Transverse colon (tissue), 4 donors: Measurements from ENCODE around the gene MST1R. TPM values are rescaled to one million over a fixed set of nuclear protein-coding genes. Genes with fewer than 3 reads are reported as not detected.

Experiments used
- DNase-seq: peaks from one replicate; pipeline ENCODE4 v3.0.0-alpha.2; 2019
- H3K27ac ChIP-seq, 4 donors: fragments of 200-600 bp; sonication (generic); 2 replicates each; pipeline ENCODE4 v1.5.1; 2016 to 2018; ENCODE audit warnings: inconsistent platforms in 4 of 4
- H3K27me3 ChIP-seq: fragments of 200-600 bp; sonication (generic); 2 replicates; pipeline ENCODE4 v1.5.1; 2017; ENCODE audit warnings: inconsistent platforms
- H3K36me3 ChIP-seq, 4 donors: fragments of 200-600 bp; sonication (generic); 2 replicates each; pipeline ENCODE4 v1.5.1; 2017 to 2019; ENCODE audit warnings: inconsistent platforms in 4 of 4
- H3K4me1 ChIP-seq, 4 donors: fragments of 200-600 bp; sonication (generic); 2 replicates each; pipeline ENCODE4 v1.5.1; 2017 to 2020; ENCODE audit warnings: inconsistent platforms in 4 of 4
- H3K4me3 ChIP-seq, 4 donors: fragments of 200-600 bp; sonication (generic); 1 replicate in 1 of 4; 2 replicates in 3 of 4; pipeline versions ENCODE4 v1.5.1 to v1.6.1; 2017 to 2019; ENCODE audit warnings: inconsistent platforms in 4 of 4
- H3K9me3 ChIP-seq, 2 donors: fragments of 200-600 bp; sonication (generic); 2 replicates each; pipeline ENCODE4 v1.5.1; 2017 to 2019; ENCODE audit warnings: inconsistent platforms in 2 of 2
- EP300 ChIP-seq: sonication (generic); formaldehyde crosslinking; IDR thresholded peaks from one replicate; pipeline ENCODE4 v1.6.1; 2017; ENCODE audit warnings: antibody characterized with exemption, low read depth
- POLR2A ChIP-seq: fragments of 450-650 bp; IDR thresholded peaks from one replicate; pipeline ENCODE4 v1.6.1; 2016; ENCODE audit warnings: antibody characterized with exemption, mild to moderate bottlenecking, moderate library complexity
- POLR2AphosphoS5 ChIP-seq, 3 donors: sonication (generic); formaldehyde crosslinking; IDR thresholded peaks; one replicate each; pipeline ENCODE4 v1.6.1; 2016; ENCODE audit warnings: antibody characterized with exemption in 3 of 3
- WGBS, 2 donors: methylation state at CpG; one replicate each; pipeline ENCODE4 v1.1.5; 2018; ENCODE audit warnings: low coverage in 1 of 2; 5-methylcytosine and 5-hydroxymethylcytosine counted together
- in situ Hi-C, 4 donors: fragments of 200-750 bp; cut with MboI; loops; one replicate each; pipeline versions ENCODE4 v1.15.0 to v1.15.1; 2017; ENCODE audit warnings: low sequenced_read_pairs in 3 of 4, low pct_ligation_motif_present in 1 of 4, low pct_unique_long_range_greater_than_20kb in 1 of 4
- intact Hi-C: fragments of 100-400 bp; cut with DNase I; formaldehyde crosslinking; loops from one replicate; pipeline ENCODE4 v1.15.1; 2023; ENCODE audit warnings: low total_unique reads
- total RNA-seq, 4 donors: library from RNA; depleted of rRNA; stranded (reverse); fragments of >200 nt; gene quantifications; one replicate each; pipeline ENCODE4 v1.1.0, GENCODE V29; 2016
- TF ChIP-seq, protein P1 (sequence below), 5 experiments: fragments of 200-600 bp in 3 of 5; fragments of 450-650 bp in 2 of 5; sonication (generic) in 3 of 5; IDR thresholded peaks; 1 replicate in 2 of 5; 2 replicates in 3 of 5; pipeline ENCODE4 v1.5.1; 2016 to 2017; ENCODE audit warnings: antibody characterized with exemption in 5 of 5, inconsistent platforms in 3 of 5, mild to moderate bottlenecking in 2 of 5, moderate library complexity in 1 of 5

MST1R gene
- total RNA-seq, 4 donors from 2014 or later = 92.8 to 323 (median 138) TPM

DNA sequence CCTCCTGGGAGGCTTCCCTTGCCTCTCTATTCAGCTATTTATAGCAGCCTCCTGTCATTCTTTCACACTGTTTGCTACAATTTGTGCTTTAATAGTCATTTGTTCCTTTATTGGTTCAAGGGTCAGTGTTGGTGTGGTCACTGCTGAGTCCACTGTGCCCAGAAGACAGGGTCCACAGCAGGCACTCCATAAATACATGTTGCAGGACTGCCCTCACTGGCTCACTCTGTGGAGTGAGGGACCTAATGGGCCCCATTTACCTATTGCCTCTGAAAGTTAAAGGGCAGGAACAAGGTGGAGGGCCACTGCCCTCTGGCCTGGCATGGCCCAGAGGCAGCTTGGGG is 16.8 kb downstream of the MST1R start:
- in situ Hi-C loops = no loop called here
- H3K4me3 ChIP-seq = no peak overlapping the region
- H3K27ac ChIP-seq = no peak overlapping the region
- intact Hi-C loops = no loop called here
- DNase-seq = no peak
- no peaks in the 10 kb centered on the region for H3K36me3 ChIP-seq
- TF ChIP-seq POLR2AphosphoS5 (IDR thresholded peaks at IDR 0.05) (no peak), EP300 (no peak), POLR2A (no peak)
- TF ChIP-seq, protein P1, sequence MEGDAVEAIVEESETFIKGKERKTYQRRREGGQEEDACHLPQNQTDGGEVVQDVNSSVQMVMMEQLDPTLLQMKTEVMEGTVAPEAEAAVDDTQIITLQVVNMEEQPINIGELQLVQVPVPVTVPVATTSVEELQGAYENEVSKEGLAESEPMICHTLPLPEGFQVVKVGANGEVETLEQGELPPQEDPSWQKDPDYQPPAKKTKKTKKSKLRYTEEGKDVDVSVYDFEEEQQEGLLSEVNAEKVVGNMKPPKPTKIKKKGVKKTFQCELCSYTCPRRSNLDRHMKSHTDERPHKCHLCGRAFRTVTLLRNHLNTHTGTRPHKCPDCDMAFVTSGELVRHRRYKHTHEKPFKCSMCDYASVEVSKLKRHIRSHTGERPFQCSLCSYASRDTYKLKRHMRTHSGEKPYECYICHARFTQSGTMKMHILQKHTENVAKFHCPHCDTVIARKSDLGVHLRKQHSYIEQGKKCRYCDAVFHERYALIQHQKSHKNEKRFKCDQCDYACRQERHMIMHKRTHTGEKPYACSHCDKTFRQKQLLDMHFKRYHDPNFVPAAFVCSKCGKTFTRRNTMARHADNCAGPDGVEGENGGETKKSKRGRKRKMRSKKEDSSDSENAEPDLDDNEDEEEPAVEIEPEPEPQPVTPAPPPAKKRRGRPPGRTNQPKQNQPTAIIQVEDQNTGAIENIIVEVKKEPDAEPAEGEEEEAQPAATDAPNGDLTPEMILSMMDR (IDR thresholded peaks at IDR 0.05) = no peak
- peaks cover 0 to 2% (median 1%) of the 10 kb centered on the region in 4 donors for H3K4me1 ChIP-seq
- no peaks in the 10 kb centered on the region for H3K9me3 ChIP-seq
- H3K27me3 ChIP-seq = no peaks in the 10 kb centered on the region

DNA sequence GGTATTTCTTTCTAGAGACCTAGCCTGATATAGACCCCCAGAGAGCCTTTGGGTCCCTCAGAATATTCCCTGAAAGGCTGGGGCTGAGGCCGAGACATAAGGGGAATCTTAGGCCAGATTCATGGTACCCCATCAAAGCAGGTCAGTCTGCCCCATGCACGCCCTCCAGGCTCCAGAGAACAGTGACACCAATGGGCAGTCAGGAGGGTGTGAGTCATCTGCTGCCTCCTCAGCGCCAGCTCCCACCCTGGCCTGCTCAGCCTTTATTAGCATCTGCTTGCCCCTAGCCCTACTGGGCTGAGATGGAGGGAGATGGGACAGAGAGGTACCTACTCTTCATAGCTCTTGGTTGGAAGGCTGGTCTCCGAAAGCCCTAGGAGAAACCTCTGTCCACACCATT is 19.7 kb downstream of the MST1R start:
- DNase-seq = no peak
- Histone ChIP-seq H3K27ac (no peak overlapping the region), H3K4me3 (no peak overlapping the region), H3K4me1 (peaks cover 0 to 8% (median 2%) of the 10 kb centered on the region in 4 donors), H3K9me3 (no peaks in the 10 kb centered on the region), H3K27me3 (no peaks in the 10 kb centered on the region), H3K36me3 (no peaks in the 10 kb centered on the region)
- intact Hi-C loops (no loop called here), in situ Hi-C loops (no loop called here)
- 83 to 84% methylated on average over 1 to 4 of the region's 4 CpGs for WGBS, 2 donors
- TF ChIP-seq POLR2A = no peak
- TF ChIP-seq, protein P1 (IDR thresholded peaks at IDR 0.05) = no peak
- no peak for TF ChIP-seq POLR2AphosphoS5 (IDR thresholded peaks at IDR 0.05)
- no peak for TF ChIP-seq EP300

DNA sequence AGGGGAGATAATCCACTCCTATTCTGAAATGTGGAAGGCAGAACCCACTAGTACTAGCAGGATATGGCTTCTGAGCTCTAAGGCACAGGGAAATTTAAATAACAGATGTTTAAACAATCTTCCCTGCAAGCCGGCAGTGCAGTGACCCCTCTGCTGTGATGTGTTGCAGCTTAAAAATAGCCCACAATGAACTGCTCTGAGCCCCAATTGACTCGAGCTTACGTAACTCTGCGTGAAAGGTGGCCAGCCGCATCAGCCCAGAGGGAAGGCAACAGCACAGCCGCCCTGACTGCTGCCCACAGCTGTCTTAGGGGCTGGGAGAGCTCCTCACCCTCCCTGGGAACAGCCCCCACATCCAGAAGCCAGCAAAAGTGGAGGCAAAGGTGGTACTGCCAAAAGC is 21.5 kb downstream of the MST1R start:
- Histone ChIP-seq H3K27ac (no peak overlapping the region), H3K9me3 (no peaks in the 10 kb centered on the region), H3K36me3 (no peaks in the 10 kb centered on the region), H3K27me3 (no peaks in the 10 kb centered on the region), H3K4me1 (peaks cover 0 to 8% (median 2%) of the 10 kb centered on the region in 4 donors), H3K4me3 (no peak overlapping the region)
- in situ Hi-C loops = no loop called here
- TF ChIP-seq EP300 = no peak
- TF ChIP-seq, protein P1 (IDR thresholded peaks at IDR 0.05) = no peak
- no peak for TF ChIP-seq POLR2A
- TF ChIP-seq POLR2AphosphoS5 (IDR thresholded peaks at IDR 0.05) = no peak
- no peak for DNase-seq
- WGBS, 2 donors = 57% methylated on average over 6 of the region's 6 CpGs; no CpG with 5 or more reads in 1 of the 2 donors
- intact Hi-C loops = no loop called here

DNA sequence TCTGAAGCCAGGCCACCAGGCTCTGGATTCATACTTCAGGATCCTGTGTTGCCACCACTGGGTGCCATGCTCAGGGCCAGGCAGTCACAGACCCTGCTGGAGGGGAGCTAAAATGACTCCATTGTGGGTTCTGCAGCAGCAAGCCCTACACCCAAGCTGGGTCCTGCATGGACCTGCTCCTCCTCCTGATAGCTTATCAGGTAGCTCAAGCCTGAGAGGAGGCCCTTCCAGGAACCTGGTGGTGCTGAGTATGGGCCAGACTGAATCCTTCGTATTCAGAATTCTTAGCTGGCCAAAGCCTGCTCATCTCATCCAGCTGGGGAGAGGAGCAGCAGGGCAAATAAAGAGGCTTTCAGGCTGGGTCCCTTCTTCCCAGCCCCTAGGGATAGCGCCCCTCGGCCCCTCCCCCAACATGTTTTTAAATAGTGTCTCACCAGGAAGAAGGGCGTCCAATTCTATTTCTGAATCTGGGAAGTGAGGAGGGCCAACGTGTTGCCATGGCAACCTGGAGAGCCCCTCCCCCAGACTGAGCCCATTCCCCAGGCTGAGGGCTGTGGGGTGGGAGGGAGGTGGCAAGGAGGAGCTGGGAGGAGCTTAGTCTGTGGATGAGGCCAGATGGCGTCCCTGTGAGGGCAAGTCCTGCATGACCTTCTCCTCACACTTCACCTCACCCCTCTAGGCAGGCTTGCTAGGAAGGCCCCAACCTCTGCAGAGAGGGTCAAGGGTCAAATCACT is 22.9 kb downstream of the MST1R start:
- H3K27me3 ChIP-seq = no peaks in the 10 kb centered on the region
- H3K9me3 ChIP-seq = no peaks in the 10 kb centered on the region
- in situ Hi-C loops = no loop called here
- TF ChIP-seq EP300 (no peak), POLR2AphosphoS5 (IDR thresholded peaks at IDR 0.05) (no peak), POLR2A (no peak)
- TF ChIP-seq, protein P1 (IDR thresholded peaks at IDR 0.05) = no peak
- no peak overlapping the region for H3K4me3 ChIP-seq
- WGBS, 2 donors = 50% methylated on average over 6 of the region's 6 CpGs; no CpG with 5 or more reads in 1 of the 2 donors
- no peak for DNase-seq
- H3K4me1 ChIP-seq = peaks cover 0 to 8% (median 2%) of the 10 kb centered on the region in 4 donors
- H3K36me3 ChIP-seq = no peaks in the 10 kb centered on the region
- H3K27ac ChIP-seq = no peak overlapping the region
- intact Hi-C loops = no loop called here
